Measurements from ENCODE around the gene WDR19.

GRCh38 chr4:39287223-39287622, 104.9 kb downstream of the WDR19 start:
- TF ChIP-seq POLR2A (IDR thresholded peaks at IDR 0.05) (no peak), CTCF (IDR thresholded peaks at IDR 0.05) (no peak)

Data from tibial nerve (tissue), 3 donors.